ENCODE data around the gene WFIKKN2. TPM values are rescaled to one million over a fixed set of nuclear protein-coding genes. Genes with fewer than 3 reads are reported as not detected.

The WFIKKN2 gene
- total and polyA plus RNA-seq, 2 of the 13 experiments (the other 11 are each of a cell fraction or from before 2014, with no cell fraction given): not detected

DNA sequence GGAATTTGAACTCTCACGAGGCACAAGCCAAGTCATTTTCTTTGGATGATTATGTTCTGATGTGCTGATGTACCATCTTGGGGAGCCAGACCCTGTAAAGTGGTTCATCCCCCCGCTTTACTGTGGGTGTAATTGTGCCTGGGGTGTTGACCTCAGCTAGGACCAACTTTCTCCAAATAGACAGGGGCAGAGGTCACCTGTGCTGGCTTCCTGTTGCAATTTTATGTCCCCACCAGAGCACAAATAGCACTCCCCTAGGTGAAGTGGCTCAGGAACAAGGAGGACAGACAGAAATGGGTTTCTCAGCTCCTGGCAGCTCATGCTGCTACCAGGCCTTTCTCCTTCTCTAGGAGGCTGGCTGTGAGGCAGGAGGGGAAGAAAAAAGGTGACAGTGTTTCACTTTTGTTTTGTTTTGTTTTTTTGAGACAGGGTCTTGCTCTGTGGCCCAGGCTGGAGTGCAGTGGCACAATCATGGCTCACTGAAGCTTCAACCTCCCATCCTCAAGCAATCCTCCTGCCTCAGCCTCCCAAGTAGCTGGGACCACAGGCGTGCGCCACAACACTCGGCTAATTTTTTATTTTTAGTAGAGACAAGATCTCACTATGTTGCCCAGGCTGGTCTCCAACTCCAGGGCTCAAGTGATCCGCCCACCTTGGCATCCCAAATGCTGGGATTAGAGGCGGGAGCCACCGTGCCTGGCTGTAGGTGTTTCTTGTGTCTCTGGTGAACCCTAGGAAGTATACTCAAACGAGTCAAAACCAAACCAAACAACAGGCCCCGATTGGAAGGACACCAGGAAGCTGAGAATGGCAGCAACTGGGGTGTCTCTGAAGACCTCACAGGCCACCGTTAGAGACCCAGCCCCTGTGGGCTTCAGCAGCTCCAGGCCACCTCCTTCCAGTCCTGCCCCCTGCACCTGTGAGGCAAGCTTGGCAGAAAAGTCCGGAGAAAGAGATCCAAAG, 32.5 kb upstream of the WFIKKN2 start (continued):
- no peak for TF ChIP-seq ZNF619 (CRISPR knock-in tag; IDR thresholded peaks at IDR 0.05)
- no peak for TF ChIP-seq ZEB1 (IDR thresholded peaks at IDR 0.05; ENCODE audit: insufficient replicate concordance, low read depth)
- TF ChIP-seq, protein P1, sequence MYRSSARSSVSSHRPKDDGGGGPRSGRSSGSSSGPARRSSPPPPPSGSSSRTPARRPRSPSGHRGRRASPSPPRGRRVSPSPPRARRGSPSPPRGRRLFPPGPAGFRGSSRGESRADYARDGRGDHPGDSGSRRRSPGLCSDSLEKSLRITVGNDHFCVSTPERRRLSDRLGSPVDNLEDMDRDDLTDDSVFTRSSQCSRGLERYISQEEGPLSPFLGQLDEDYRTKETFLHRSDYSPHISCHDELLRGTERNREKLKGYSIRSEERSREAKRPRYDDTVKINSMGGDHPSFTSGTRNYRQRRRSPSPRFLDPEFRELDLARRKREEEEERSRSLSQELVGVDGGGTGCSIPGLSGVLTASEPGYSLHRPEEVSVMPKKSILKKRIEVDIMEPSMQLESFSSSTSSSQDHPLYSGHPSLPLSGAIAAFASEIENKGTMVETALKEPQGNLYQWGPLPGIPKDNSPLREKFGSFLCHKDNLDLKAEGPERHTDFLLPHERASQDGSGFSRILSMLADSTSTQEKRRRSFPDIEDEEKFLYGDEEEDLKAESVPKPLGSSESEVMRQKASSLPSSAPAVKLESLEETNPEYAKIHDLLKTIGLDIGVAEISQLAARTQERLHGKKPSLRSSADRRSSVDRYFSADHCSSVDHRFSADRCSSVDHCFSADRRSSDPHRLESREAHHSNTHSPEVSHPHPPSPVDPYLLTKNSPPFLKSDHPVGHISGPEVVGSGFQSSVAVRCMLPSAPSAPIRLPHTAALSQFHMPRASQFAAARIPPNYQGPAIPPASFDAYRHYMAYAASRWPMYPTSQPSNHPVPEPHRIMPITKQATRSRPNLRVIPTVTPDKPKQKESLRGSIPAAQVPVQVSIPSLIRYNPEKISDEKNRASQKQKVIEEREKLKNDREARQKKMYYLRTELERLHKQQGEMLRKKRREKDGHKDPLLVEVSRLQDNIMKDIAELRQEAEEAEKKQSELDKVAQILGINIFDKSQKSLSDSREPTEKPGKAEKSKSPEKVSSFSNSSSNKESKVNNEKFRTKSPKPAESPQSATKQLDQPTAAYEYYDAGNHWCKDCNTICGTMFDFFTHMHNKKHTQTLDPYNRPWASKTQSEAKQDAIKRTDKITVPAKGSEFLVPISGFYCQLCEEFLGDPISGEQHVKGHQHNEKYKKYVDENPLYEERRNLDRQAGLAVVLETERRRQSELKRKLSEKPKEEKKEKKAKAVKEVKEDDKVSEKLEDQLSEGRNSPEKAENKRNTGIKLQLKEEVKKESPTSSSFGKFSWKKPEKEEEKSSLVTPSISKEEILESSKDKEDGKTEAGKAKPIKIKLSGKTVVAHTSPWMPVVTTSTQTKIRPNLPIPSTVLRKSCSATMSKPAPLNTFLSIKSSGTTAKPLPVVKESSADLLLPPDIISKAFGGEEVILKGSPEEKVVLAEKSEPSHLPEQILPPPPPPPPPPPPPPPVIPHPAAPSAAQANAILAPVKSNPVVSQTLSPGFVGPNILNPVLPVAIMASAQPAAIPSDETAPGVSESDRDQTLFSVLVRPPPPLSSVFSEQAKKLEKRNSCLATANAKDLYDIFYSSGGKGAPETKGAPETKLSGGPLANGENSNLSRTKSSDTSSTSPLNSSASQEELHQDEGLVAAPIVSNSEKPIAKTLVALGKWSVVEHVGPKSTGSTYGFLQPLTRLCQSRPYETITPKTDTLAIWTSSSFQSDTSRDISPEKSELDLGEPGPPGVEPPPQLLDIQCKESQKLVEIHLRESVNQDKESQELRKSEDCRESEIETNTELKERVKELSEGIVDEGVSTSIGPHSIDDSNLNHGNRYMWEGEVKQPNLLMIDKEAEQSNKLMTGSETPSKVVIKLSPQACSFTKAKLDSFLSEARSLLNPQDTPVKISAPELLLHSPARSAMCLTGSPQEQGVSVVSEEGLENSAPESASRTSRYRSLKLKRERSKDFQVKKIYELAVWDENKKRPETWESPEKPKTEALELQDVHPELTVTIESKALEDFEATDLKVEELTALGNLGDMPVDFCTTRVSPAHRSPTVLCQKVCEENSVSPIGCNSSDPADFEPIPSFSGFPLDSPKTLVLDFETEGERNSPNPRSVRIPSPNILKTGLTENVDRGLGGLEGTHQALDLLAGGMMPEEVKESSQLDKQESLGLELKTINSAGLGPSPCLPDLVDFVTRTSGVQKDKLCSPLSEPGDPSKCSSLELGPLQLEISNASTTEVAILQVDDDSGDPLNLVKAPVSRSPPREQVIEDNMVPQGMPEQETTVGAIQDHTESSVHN (CRISPR knock-in tag; IDR thresholded peaks at IDR 0.05): peak; percentile 31; the same call in 1 of the 2 replicates
- peak; percentile 13; the same call in 1 of the 2 replicates for TF ChIP-seq ZMYM4 (CRISPR knock-in tag; IDR thresholded peaks at IDR 0.05)
- TF ChIP-seq KDM6A (CRISPR knock-in tag; IDR thresholded peaks at IDR 0.05; ENCODE audit: low read depth): no peak
- TF ChIP-seq, protein P2, sequence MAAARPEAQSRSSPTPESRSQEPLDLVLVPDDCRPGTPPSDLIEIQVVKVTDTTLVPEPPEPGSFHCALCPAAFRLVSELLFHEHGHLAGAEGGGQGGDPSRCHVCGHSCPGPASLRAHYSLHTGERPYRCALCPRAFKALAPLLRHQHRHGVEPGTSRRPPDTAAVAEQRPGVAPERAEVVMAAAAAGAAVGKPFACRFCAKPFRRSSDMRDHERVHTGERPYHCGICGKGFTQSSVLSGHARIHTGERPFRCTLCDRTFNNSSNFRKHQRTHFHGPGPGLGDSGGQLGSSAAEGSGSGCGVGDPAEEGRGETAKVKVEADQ (CRISPR knock-in tag; IDR thresholded peaks at IDR 0.05; ENCODE audit: borderline replicate concordance): 0 out of 2 replicates have a peak, but pooled peaks have one; percentile 19
- TF ChIP-seq, protein P3, sequence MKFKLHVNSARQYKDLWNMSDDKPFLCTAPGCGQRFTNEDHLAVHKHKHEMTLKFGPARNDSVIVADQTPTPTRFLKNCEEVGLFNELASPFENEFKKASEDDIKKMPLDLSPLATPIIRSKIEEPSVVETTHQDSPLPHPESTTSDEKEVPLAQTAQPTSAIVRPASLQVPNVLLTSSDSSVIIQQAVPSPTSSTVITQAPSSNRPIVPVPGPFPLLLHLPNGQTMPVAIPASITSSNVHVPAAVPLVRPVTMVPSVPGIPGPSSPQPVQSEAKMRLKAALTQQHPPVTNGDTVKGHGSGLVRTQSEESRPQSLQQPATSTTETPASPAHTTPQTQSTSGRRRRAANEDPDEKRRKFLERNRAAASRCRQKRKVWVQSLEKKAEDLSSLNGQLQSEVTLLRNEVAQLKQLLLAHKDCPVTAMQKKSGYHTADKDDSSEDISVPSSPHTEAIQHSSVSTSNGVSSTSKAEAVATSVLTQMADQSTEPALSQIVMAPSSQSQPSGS (CRISPR knock-in tag; IDR thresholded peaks at IDR 0.05): no peak
- TF ChIP-seq, protein P4, sequence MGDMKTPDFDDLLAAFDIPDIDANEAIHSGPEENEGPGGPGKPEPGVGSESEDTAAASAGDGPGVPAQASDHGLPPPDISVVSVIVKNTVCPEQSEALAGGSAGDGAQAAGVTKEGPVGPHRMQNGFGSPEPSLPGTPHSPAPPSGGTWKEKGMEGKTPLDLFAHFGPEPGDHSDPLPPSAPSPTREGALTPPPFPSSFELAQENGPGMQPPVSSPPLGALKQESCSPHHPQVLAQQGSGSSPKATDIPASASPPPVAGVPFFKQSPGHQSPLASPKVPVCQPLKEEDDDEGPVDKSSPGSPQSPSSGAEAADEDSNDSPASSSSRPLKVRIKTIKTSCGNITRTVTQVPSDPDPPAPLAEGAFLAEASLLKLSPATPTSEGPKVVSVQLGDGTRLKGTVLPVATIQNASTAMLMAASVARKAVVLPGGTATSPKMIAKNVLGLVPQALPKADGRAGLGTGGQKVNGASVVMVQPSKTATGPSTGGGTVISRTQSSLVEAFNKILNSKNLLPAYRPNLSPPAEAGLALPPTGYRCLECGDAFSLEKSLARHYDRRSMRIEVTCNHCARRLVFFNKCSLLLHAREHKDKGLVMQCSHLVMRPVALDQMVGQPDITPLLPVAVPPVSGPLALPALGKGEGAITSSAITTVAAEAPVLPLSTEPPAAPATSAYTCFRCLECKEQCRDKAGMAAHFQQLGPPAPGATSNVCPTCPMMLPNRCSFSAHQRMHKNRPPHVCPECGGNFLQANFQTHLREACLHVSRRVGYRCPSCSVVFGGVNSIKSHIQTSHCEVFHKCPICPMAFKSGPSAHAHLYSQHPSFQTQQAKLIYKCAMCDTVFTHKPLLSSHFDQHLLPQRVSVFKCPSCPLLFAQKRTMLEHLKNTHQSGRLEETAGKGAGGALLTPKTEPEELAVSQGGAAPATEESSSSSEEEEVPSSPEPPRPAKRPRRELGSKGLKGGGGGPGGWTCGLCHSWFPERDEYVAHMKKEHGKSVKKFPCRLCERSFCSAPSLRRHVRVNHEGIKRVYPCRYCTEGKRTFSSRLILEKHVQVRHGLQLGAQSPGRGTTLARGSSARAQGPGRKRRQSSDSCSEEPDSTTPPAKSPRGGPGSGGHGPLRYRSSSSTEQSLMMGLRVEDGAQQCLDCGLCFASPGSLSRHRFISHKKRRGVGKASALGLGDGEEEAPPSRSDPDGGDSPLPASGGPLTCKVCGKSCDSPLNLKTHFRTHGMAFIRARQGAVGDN (CRISPR knock-in tag; IDR thresholded peaks at IDR 0.05): peak; percentile 63
- TF ChIP-seq ZBTB7B (CRISPR knock-in tag; IDR thresholded peaks at IDR 0.05): peak; percentile 60
- no peak; the same call in 1 of the 2 replicates for TF ChIP-seq ZNF274 (CRISPR knock-in tag; IDR thresholded peaks at IDR 0.05)
- TF ChIP-seq ZNF121 (CRISPR knock-in tag; IDR thresholded peaks at IDR 0.05): peak; percentile 95
- TF ChIP-seq ZNF367 (CRISPR knock-in tag; IDR thresholded peaks at IDR 0.05; ENCODE audit: borderline replicate concordance): no peak
